SK-N-SH (cell line): ENCODE results near the gene SHLD1.

Source experiments
- CTCF ChIP-seq: fragments of 200-600 bp; sonication (generic); IDR thresholded peaks from 2 replicates; pipeline ENCODE4 v1.6.1; 2017; ENCODE audit warnings: antibody characterized with exemption, mild to moderate bottlenecking, moderate library complexity
- ELF1 ChIP-seq: IDR thresholded peaks from 2 replicates; pipeline ENCODE4 v1.4.0; 2012
- EZH2phosphoT487 ChIP-seq: fragments of 200-600 bp; sonication (generic); IDR thresholded peaks from 2 replicates; pipeline ENCODE4 v1.6.1; 2017; ENCODE audit warnings: low read depth, mixed run types, mild to moderate bottlenecking, antibody characterized with exemption, moderate library complexity, borderline replicate concordance
- PBX3 ChIP-seq: IDR thresholded peaks from 2 replicates; pipeline ENCODE4; 2012
- POLR2AphosphoS5 ChIP-seq: IDR thresholded peaks from 2 replicates; pipeline ENCODE4 v1.6.1; 2012; ENCODE audit warnings: low read depth, low read length
- RCOR1 ChIP-seq: fragments of 150-350 bp; IDR thresholded peaks from 2 replicates; pipeline ENCODE4 v1.6.1; 2017; ENCODE audit warnings: antibody characterized with exemption, low read length
- REST ChIP-seq: IDR thresholded peaks from 2 replicates; pipeline ENCODE4 v1.6.1; 2012; ENCODE audit warnings: mild to moderate bottlenecking, low read depth, low read length, moderate library complexity
- TEAD4 ChIP-seq: IDR thresholded peaks from 2 replicates; pipeline ENCODE4 v1.4.0; 2012; ENCODE audit warnings: mild to moderate bottlenecking, borderline replicate concordance; ENCODE audit not compliant: insufficient read depth

- no peak for TF ChIP-seq CTCF
- TF ChIP-seq REST = no peak
- no peak for TF ChIP-seq RCOR1
- TF ChIP-seq POLR2AphosphoS5 = no peak
- no peak for TF ChIP-seq ELF1
- TF ChIP-seq PBX3 = no peak
- TF ChIP-seq EZH2phosphoT487 = no peak
- no peak for TF ChIP-seq TEAD4
Observed at GRCh38 chr20:5714261-5715041, 35.8 kb upstream of the SHLD1 start.
